22Rv1 (cell line): ENCODE data around the gene TIMM8B.

Experiments used
- ZFX ChIP-seq: fragments of 450-650 bp; IDR thresholded peaks from 2 replicates; pipeline ENCODE4 v1.6.1; 2017; ENCODE audit warnings: antibody characterized with exemption, borderline replicate concordance
- TF ChIP-seq, protein P1 (sequence below): fragments of 450-650 bp; IDR thresholded peaks from 2 replicates; pipeline ENCODE4 v1.5.1; 2017; ENCODE audit warnings: mild to moderate bottlenecking

DNA sequence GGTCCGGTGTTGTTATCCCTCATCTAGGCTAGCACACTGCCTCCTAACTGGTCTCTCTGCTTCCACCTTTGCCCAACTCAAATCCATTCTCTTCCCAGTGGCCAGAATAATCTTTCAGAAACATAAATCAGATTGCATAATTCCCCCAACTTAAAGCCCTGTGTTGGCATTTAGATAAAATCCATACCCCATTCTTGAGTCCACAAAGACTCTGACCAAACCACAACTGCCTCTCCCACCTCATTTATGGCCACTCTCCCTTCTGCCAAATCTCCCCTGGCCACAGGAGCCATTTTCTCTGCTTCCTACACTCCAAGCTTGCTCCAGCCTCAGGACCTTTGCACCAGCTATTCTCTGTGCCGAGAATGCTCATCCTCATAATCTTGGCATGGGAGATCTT lies 40.5 kb upstream of the TIMM8B start:
- TF ChIP-seq, protein P1, sequence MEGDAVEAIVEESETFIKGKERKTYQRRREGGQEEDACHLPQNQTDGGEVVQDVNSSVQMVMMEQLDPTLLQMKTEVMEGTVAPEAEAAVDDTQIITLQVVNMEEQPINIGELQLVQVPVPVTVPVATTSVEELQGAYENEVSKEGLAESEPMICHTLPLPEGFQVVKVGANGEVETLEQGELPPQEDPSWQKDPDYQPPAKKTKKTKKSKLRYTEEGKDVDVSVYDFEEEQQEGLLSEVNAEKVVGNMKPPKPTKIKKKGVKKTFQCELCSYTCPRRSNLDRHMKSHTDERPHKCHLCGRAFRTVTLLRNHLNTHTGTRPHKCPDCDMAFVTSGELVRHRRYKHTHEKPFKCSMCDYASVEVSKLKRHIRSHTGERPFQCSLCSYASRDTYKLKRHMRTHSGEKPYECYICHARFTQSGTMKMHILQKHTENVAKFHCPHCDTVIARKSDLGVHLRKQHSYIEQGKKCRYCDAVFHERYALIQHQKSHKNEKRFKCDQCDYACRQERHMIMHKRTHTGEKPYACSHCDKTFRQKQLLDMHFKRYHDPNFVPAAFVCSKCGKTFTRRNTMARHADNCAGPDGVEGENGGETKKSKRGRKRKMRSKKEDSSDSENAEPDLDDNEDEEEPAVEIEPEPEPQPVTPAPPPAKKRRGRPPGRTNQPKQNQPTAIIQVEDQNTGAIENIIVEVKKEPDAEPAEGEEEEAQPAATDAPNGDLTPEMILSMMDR: no peak
- no peak for TF ChIP-seq ZFX
